NCI-H69 (cell line): ENCODE data around the gene OR1I1.

Source experiments
- DNase-seq: peaks from one replicate; lab custom pipeline; 2025; lab: John Stamatoyannopoulos, UW

The OR1I1 gene

GRCh38 chr19:15099017-15099582, 17.1 kb downstream of the OR1I1 start:
- no peak for DNase-seq

- peak; percentile 40 for DNase-seq
Observed at GRCh38 chr19:15101479-15102082, 19.6 kb downstream of the OR1I1 start.

- no peak for DNase-seq
Observed at GRCh38 chr19:15104003-15104402, 22.0 kb downstream of the OR1I1 start.

GRCh38 chr19:15104411-15104810, 22.4 kb downstream of the OR1I1 start:
- no peak for DNase-seq

GRCh38 chr19:15105044-15105443, 23.0 kb downstream of the OR1I1 start:
- no peak for DNase-seq

GRCh38 chr19:15107061-15108010, 25.3 kb downstream of the OR1I1 start, which contains the start of gene SYDE1:
Gene SYDE1 (plus strand): TSS chr19:15107401. CDS start chr19:15107434, 33 bp downstream.
- no peak for DNase-seq

- DNase-seq: no peak
Observed at GRCh38 chr19:15108145-15108844, 26.3 kb downstream of the OR1I1 start.

- no peak for DNase-seq
Observed at GRCh38 chr19:15108845-15109767, 27.1 kb downstream of the OR1I1 start.

GRCh38 chr19:15109768-15110417, 27.9 kb downstream of the OR1I1 start:
- peak; percentile 29 for DNase-seq

- DNase-seq: peak; percentile 25
Observed at GRCh38 chr19:15110418-15110815, 28.4 kb downstream of the OR1I1 start.

GRCh38 chr19:15111758-15112157, 29.7 kb downstream of the OR1I1 start:
- no peak for DNase-seq

- DNase-seq: peak; percentile 10
Observed at GRCh38 chr19:15112385-15112784, 30.4 kb downstream of the OR1I1 start.

- no peak for DNase-seq
Observed at GRCh38 chr19:15113245-15114152, 31.5 kb downstream of the OR1I1 start.

- DNase-seq: no peak
Observed at GRCh38 chr19:15114153-15114540, 32.1 kb downstream of the OR1I1 start.

GRCh38 chr19:15115080-15115479, 33.1 kb downstream of the OR1I1 start:
- no peak for DNase-seq

GRCh38 chr19:15115762-15116615, 34.0 kb downstream of the OR1I1 start:
- no peak for DNase-seq

GRCh38 chr19:15116856-15117255, 34.8 kb downstream of the OR1I1 start:
- DNase-seq: no peak

GRCh38 chr19:15118248-15118647, 36.2 kb downstream of the OR1I1 start:
- DNase-seq: no peak
